ENCODE results near the gene SUCO. TPM values are rescaled to one million over a fixed set of nuclear protein-coding genes. Genes with fewer than 3 reads are reported as not detected.

Gene SUCO
- total RNA-seq, 1 donor from 2014 or later: 51.7 TPM

DNA sequence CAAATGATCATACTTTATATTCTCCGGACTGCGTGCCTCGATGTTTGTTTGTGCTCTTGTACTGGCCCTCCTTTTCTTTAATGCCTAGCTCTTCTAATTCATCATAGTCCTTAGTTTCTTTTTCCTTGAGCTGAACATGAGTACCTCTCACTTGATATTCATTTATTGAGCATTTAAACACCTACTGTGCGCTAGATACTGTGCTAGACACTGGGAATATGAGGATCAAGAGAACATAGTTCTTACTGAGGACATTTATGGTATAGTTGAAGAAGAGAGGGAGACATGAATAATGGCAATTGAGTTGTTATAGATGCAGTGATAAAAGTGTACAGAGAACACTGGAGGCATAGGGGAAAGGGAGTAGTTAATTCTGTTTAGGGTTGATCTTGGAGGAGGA lies 22.0 kb downstream of the SUCO start:
- no peak overlapping the region for H3K4me3 Mint-ChIP-seq (ENCODE audit: unreplicated experiment)
- H3K36me3 Mint-ChIP-seq (ENCODE audit: unreplicated experiment): no peaks in the 10 kb centered on the region
- no peak for DNase-seq
- no peaks in the 10 kb centered on the region for H3K27me3 Mint-ChIP-seq (ENCODE audit: unreplicated experiment)
- H3K27ac Mint-ChIP-seq (ENCODE audit: unreplicated experiment): no peak overlapping the region
- H3K9me3 Mint-ChIP-seq (ENCODE audit: unreplicated experiment): no peaks in the 10 kb centered on the region
- peaks cover 9% of the 10 kb centered on the region for H3K4me1 Mint-ChIP-seq (ENCODE audit: low read depth, unreplicated experiment)
- TF ChIP-seq, protein P1, sequence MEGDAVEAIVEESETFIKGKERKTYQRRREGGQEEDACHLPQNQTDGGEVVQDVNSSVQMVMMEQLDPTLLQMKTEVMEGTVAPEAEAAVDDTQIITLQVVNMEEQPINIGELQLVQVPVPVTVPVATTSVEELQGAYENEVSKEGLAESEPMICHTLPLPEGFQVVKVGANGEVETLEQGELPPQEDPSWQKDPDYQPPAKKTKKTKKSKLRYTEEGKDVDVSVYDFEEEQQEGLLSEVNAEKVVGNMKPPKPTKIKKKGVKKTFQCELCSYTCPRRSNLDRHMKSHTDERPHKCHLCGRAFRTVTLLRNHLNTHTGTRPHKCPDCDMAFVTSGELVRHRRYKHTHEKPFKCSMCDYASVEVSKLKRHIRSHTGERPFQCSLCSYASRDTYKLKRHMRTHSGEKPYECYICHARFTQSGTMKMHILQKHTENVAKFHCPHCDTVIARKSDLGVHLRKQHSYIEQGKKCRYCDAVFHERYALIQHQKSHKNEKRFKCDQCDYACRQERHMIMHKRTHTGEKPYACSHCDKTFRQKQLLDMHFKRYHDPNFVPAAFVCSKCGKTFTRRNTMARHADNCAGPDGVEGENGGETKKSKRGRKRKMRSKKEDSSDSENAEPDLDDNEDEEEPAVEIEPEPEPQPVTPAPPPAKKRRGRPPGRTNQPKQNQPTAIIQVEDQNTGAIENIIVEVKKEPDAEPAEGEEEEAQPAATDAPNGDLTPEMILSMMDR (IDR thresholded peaks at IDR 0.05; ENCODE audit: partially characterized antibody, unreplicated experiment): no peak

- Mint-ChIP-seq H3K27me3 (ENCODE audit: unreplicated experiment) (no peaks in the 10 kb centered on the region), H3K9me3 (ENCODE audit: unreplicated experiment) (no peaks in the 10 kb centered on the region), H3K36me3 (ENCODE audit: unreplicated experiment) (no peaks in the 10 kb centered on the region), H3K4me3 (ENCODE audit: unreplicated experiment) (no peak overlapping the region), H3K27ac (ENCODE audit: unreplicated experiment) (no peak overlapping the region), H3K4me1 (ENCODE audit: low read depth, unreplicated experiment) (peaks cover 3% of the 10 kb centered on the region)
- DNase-seq: no peak
- TF ChIP-seq, protein P1 (IDR thresholded peaks at IDR 0.05; ENCODE audit: partially characterized antibody, unreplicated experiment): no peak
Observed at GRCh38 chr1:172556461-172556860, 23.5 kb downstream of the SUCO start.

DNA sequence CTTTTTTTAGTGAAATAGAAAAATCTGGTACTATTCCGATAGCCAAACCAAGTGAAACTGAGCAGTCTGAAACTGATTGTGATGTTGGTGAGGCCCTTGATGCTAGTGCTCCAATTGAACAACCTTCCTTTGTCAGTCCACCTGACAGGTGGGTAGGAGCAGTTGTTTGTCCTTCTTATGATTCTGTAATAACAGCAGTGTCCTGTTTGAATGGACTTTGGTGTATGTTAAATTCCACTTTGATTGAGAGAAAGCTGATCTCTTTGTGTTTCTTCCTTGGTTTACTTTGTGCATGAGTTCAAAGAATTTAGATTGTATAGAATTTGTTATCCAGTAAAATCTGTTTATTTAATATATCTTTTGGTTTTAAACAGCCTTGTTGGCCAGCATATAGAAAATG lies 24.3 kb downstream of the SUCO start:
- Mint-ChIP-seq H3K36me3 (ENCODE audit: unreplicated experiment) (no peaks in the 10 kb centered on the region), H3K27me3 (ENCODE audit: unreplicated experiment) (no peaks in the 10 kb centered on the region), H3K27ac (ENCODE audit: unreplicated experiment) (no peak overlapping the region), H3K4me3 (ENCODE audit: unreplicated experiment) (no peak overlapping the region), H3K9me3 (ENCODE audit: unreplicated experiment) (no peaks in the 10 kb centered on the region), H3K4me1 (ENCODE audit: low read depth, unreplicated experiment) (no peaks in the 10 kb centered on the region)
- TF ChIP-seq, protein P1 (IDR thresholded peaks at IDR 0.05; ENCODE audit: partially characterized antibody, unreplicated experiment): no peak
- no peak for DNase-seq

- H3K36me3 Mint-ChIP-seq (ENCODE audit: unreplicated experiment): peaks cover 19% of the 10 kb centered on the region
- H3K4me3 Mint-ChIP-seq (ENCODE audit: unreplicated experiment): no peak overlapping the region
- H3K9me3 Mint-ChIP-seq (ENCODE audit: unreplicated experiment): peaks cover 8% of the 10 kb centered on the region
- no peak for DNase-seq
- peaks cover 1% of the 10 kb centered on the region for H3K27me3 Mint-ChIP-seq (ENCODE audit: unreplicated experiment)
- H3K4me1 Mint-ChIP-seq (ENCODE audit: low read depth, unreplicated experiment): no peaks in the 10 kb centered on the region
- TF ChIP-seq, protein P1 (IDR thresholded peaks at IDR 0.05; ENCODE audit: partially characterized antibody, unreplicated experiment): no peak
- no peak overlapping the region for H3K27ac Mint-ChIP-seq (ENCODE audit: unreplicated experiment)
Observed at GRCh38 chr1:172559572-172560210, 26.7 kb downstream of the SUCO start.

DNA sequence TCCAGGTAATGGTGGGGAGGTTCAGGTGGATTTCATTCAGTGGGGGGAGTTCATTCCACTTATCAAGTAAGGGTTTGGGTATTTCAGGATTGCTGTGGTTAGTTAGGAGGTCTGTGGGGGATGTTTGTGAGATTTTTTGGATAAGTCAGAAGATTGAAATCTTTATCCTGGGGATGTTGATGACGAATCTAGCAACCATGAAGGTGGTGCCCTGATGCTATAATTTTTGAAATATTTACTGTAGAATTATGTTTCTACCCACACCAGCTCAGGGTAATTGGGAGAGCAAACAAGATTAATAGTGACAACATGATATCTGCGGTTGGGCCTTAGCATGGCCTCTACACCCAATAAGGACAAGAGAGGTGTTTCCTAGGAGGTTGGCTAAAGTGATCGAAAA lies 28.3 kb downstream of the SUCO start:
- Mint-ChIP-seq H3K27ac (ENCODE audit: unreplicated experiment) (no peak overlapping the region), H3K4me1 (ENCODE audit: low read depth, unreplicated experiment) (no peaks in the 10 kb centered on the region), H3K27me3 (ENCODE audit: unreplicated experiment) (peaks cover 1% of the 10 kb centered on the region), H3K9me3 (ENCODE audit: unreplicated experiment) (peaks cover 12% of the 10 kb centered on the region), H3K36me3 (ENCODE audit: unreplicated experiment) (peaks cover 20% of the 10 kb centered on the region), H3K4me3 (ENCODE audit: unreplicated experiment) (no peak overlapping the region)
- DNase-seq: no peak
- TF ChIP-seq, protein P1 (IDR thresholded peaks at IDR 0.05; ENCODE audit: partially characterized antibody, unreplicated experiment): no peak
